ENCODE data around the gene MEF2B. TPM values are rescaled to one million over a fixed set of nuclear protein-coding genes. Genes with fewer than 3 reads are reported as not detected.

The MEF2B gene
- total RNA-seq, 1 experiment from 2014 or later, result 1.3 TPM

DNA sequence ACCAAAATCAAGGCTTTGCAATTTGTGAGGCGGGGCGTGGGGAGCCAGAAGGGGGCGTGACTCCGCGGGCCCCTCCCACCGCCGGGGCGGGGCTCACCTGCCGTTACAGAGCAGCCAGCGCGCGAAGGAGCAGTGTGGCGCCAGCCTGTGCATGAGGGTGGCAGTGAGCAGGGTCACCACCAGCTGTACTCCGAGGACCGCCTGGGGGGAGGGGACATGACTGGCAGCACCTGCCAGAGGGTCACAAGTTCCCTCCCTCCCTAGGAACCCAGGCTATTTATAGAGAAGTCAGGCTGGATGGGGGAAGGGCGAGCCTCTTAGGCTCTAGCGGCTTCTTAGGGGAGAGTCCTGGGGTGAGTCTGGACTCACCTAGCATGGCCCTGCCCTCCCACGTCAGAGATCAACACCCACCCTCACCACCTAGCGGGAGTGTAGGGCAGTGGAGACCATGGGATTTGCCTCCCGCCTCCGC, 35.3 kb downstream of the MEF2B start:
- Mint-ChIP-seq H3K27ac (peak overlapping the region in 1 of 3 experiments; percentile 31; a peak in 1 of 7 replicates), H3K4me3 (peak overlapping the region; percentile 43 to 67; a peak in 4 of 5 replicates), H3K27me3 (ENCODE audit: low read depth) (peaks cover 15% of the 10 kb centered on the region), H3K36me3 (ENCODE audit: insufficient read depth in 1 of 3, low read depth in 3 of 3) (peaks cover 18 to 28% (median 23%) of the 10 kb centered on the region in 3 experiments), H3K9me3 (peaks cover 16 to 17% of the 10 kb centered on the region in 2 experiments), H3K4me1 (peaks cover 14 to 15% of the 10 kb centered on the region in 2 experiments)
- H3K23ac ChIP-seq (ENCODE audit: insufficient read length, low read depth, low read length), result no peak overlapping the region
- no peak overlapping the region for H2BK5ac ChIP-seq (ENCODE audit: insufficient read length, low read length)
- H2BK12ac ChIP-seq (ENCODE audit: insufficient read length, low read depth, low read length), result no peak overlapping the region
- no CpG with 5 or more reads among the region's 21 CpGs for WGBS (ENCODE audit: extremely low coverage, insufficient read length, low lambda C conversion rate)
- TF ChIP-seq, protein P1, sequence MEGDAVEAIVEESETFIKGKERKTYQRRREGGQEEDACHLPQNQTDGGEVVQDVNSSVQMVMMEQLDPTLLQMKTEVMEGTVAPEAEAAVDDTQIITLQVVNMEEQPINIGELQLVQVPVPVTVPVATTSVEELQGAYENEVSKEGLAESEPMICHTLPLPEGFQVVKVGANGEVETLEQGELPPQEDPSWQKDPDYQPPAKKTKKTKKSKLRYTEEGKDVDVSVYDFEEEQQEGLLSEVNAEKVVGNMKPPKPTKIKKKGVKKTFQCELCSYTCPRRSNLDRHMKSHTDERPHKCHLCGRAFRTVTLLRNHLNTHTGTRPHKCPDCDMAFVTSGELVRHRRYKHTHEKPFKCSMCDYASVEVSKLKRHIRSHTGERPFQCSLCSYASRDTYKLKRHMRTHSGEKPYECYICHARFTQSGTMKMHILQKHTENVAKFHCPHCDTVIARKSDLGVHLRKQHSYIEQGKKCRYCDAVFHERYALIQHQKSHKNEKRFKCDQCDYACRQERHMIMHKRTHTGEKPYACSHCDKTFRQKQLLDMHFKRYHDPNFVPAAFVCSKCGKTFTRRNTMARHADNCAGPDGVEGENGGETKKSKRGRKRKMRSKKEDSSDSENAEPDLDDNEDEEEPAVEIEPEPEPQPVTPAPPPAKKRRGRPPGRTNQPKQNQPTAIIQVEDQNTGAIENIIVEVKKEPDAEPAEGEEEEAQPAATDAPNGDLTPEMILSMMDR (conservative IDR thresholded peaks at IDR 0.05), result peak; percentile 47; the same call in 1 of the 3 replicates
- no peaks in the 10 kb centered on the region for H3K79me2 ChIP-seq (ENCODE audit: insufficient read depth, low read length)
- H3K9ac ChIP-seq (ENCODE audit: extremely low read depth, insufficient read length, low read length), result no peak overlapping the region
- H3T11ph ChIP-seq (ENCODE audit: low read length), result no peak overlapping the region
- H3K4ac ChIP-seq (ENCODE audit: low read depth, low read length), result no peak overlapping the region
- H3K27ac ChIP-seq (ENCODE audit: insufficient read length, low read depth, low read length), result no peak overlapping the region
- peaks cover 6% of the 10 kb centered on the region for H3K9me3 ChIP-seq (ENCODE audit: control insufficient read depth, low read depth, low read length)
- H3K56ac ChIP-seq (ENCODE audit: insufficient read length, low read depth, low read length), result no peak overlapping the region
- no peak overlapping the region for H2BK120ac ChIP-seq (ENCODE audit: low read depth, low read length, poor library complexity, severe bottlenecking)
- H2AK5ac ChIP-seq (ENCODE audit: insufficient read length, low read length), result no peak overlapping the region
- no peak overlapping the region for H4K8ac ChIP-seq (replicated peaks; ENCODE audit: insufficient read length, low read depth, low read length)
- peak overlapping the region; percentile 59 for H3K4me2 ChIP-seq (ENCODE audit: insufficient read depth, insufficient read length, low read length)
- H2AFZ ChIP-seq (ENCODE audit: low read length), result no peak overlapping the region
- H4K5ac ChIP-seq (ENCODE audit: insufficient read length, low read depth, low read length), result no peak overlapping the region
- H3K27me3 ChIP-seq (ENCODE audit: insufficient read depth, low read length), result no peaks in the 10 kb centered on the region; the same call in 1 of the 2 replicates
- no peaks in the 10 kb centered on the region for H3K4me1 ChIP-seq (ENCODE audit: insufficient read depth, low read length)
- peaks cover 14% of the 10 kb centered on the region for H3K23me2 ChIP-seq (ENCODE audit: insufficient read length, low read depth, low read length, poor library complexity, severe bottlenecking)
- H3K79me1 ChIP-seq (ENCODE audit: insufficient read depth, low read depth, low read length, poor library complexity, severe bottlenecking), result no peaks in the 10 kb centered on the region
- H2BK20ac ChIP-seq (ENCODE audit: low read depth, low read length, poor library complexity, severe bottlenecking), result no peak overlapping the region
- no peak overlapping the region for H2BK15ac ChIP-seq (ENCODE audit: low read depth, low read length)
- H3K14ac ChIP-seq (ENCODE audit: insufficient read depth, low read length), result peak overlapping the region; percentile 19; the same call in 1 of the 2 replicates
- H3K18ac ChIP-seq (ENCODE audit: insufficient read length, low read depth, low read length), result peak overlapping the region; percentile 56
- peak; percentile 86 for DNase-seq
- peaks cover 3% of the 10 kb centered on the region for H4K20me1 ChIP-seq (ENCODE audit: control insufficient read depth, insufficient read depth, insufficient read length)
- H4K91ac ChIP-seq (ENCODE audit: insufficient read length, low read depth, low read length), result no peak overlapping the region

Measured in H9 (cell line).